HG03095 (cell line): Measurements from ENCODE around the gene CABS1.

Source experiments
- ATAC-seq: cut with Tn5 transposase; IDR thresholded peaks from one replicate; pipeline ENCODE4 v1.9.1; 2021; ENCODE audit warnings: moderate library complexity; ENCODE audit not compliant: unreplicated experiment

Gene CABS1

GRCh38 chr4:70334681-70335080 lies at the start of gene CABS1:
Gene CABS1 (plus strand): TSS chr4:70334981. CDS start chr4:70335040, 59 bp downstream.
- ATAC-seq: no peak

- ATAC-seq: no peak
Measured at GRCh38 chr4:70288651-70289050, 46.1 kb upstream of the CABS1 start.

- ATAC-seq: no peak
Measured at GRCh38 chr4:70291341-70291740, 43.4 kb upstream of the CABS1 start.

- ATAC-seq: no peak
Measured at GRCh38 chr4:70297576-70297975, 37.2 kb upstream of the CABS1 start.

- ATAC-seq: no peak
Measured at GRCh38 chr4:70298051-70298450, 36.7 kb upstream of the CABS1 start.

GRCh38 chr4:70299643-70300042 lies 35.1 kb upstream of the CABS1 start:
- no peak for ATAC-seq

- ATAC-seq: no peak
Measured at GRCh38 chr4:70300215-70300614, 34.6 kb upstream of the CABS1 start.

GRCh38 chr4:70303090-70303489 lies 31.7 kb upstream of the CABS1 start:
- ATAC-seq: no peak

- ATAC-seq: no peak
Measured at GRCh38 chr4:70305601-70306000, 29.2 kb upstream of the CABS1 start.

- no peak for ATAC-seq
Measured at GRCh38 chr4:70306076-70306475, 28.7 kb upstream of the CABS1 start.

- ATAC-seq: no peak
Measured at GRCh38 chr4:70313736-70314135, 21.0 kb upstream of the CABS1 start.

GRCh38 chr4:70315928-70316327 lies 18.9 kb upstream of the CABS1 start:
- ATAC-seq: no peak

- ATAC-seq: no peak
Measured at GRCh38 chr4:70326052-70326451, 8.7 kb upstream of the CABS1 start.

GRCh38 chr4:70336043-70336442 lies 1.3 kb downstream of the CABS1 start:
- ATAC-seq: no peak

- no peak for ATAC-seq
Measured at GRCh38 chr4:70337886-70338420, 3.2 kb downstream of the CABS1 start.

- no peak for ATAC-seq
Measured at GRCh38 chr4:70356185-70356584, 21.4 kb downstream of the CABS1 start.

- no peak for ATAC-seq
Measured at GRCh38 chr4:70359115-70359661, 24.4 kb downstream of the CABS1 start.

- no peak for ATAC-seq
Measured at GRCh38 chr4:70360460-70360859, 25.7 kb downstream of the CABS1 start, which contains the start of gene SMR3A. Gene SMR3A (plus strand): TSS chr4:70360760. CDS start chr4:70362116, 1,356 bp downstream.

GRCh38 chr4:70364002-70364401 lies 29.2 kb downstream of the CABS1 start:
- ATAC-seq: no peak

GRCh38 chr4:70365479-70365878 lies 30.7 kb downstream of the CABS1 start:
- ATAC-seq: no peak

- no peak for ATAC-seq
Measured at GRCh38 chr4:70367813-70368212, 33.0 kb downstream of the CABS1 start.

GRCh38 chr4:70371987-70372386 lies 37.2 kb downstream of the CABS1 start:
- ATAC-seq: no peak

GRCh38 chr4:70372760-70373159 lies 38.0 kb downstream of the CABS1 start:
- no peak for ATAC-seq
